ENCODE results near the gene TWF2.

The TWF2 gene

DNA sequence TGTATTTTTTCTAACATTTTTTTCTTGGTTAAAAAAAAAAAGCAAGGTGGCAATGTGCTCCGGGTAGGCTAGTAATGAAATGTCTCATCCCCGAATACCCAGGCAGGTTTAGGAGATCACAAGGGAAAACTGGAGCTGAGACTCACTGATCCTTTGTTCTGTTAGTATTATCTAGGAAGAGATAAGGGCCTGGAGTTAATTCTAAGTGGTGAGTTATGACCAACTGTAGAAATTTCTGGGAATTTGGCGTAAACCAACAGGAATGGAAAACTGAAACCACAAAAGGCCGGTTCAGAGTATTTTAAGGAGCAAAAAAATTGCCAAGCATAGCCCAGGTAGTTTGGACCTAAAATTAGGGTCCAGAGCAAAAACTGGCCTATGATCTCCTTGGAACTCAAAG is 19.0 kb upstream of the TWF2 start:
- no peak for DNase-seq (ENCODE audit: low read depth)

DNA sequence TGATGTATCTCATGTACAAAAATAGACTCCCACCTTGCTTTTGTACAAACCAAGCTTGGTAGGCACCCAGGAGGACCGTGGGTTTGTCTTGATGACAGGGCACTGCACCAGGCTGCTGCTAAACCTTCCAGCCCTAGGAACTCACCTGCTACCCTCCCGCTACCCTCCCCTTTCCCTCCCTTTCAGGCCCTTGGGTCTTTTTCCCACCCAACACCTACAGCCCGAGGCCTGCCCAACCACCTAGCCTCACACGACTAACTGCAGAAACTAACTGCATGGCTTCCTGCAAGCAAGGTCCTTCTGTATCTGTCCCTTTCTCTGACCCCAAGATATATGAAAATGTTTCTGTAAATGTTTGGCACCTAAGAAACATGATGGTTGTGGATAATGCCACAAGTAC is 17.7 kb upstream of the TWF2 start:
- no peak for DNase-seq (ENCODE audit: low read depth)

DNA sequence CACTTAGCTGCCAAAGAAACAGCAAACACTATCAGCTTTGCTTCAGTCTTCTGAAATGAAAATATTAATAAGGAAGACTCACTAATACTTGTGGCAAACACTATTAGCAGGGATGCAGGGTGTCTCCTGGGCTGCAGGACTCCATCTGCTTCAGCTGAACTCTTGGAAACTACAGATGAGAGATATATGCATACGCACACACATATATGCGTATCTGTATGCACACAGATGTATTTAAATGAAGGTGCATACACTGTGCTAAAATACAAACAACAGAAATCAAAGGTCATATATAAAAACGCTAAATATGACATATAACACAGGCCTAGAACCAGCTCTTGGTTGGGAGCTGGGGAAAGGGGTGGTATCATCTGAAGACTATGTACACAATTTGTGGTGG is 17.2 kb upstream of the TWF2 start:
- no peak for DNase-seq (ENCODE audit: low read depth)

DNA sequence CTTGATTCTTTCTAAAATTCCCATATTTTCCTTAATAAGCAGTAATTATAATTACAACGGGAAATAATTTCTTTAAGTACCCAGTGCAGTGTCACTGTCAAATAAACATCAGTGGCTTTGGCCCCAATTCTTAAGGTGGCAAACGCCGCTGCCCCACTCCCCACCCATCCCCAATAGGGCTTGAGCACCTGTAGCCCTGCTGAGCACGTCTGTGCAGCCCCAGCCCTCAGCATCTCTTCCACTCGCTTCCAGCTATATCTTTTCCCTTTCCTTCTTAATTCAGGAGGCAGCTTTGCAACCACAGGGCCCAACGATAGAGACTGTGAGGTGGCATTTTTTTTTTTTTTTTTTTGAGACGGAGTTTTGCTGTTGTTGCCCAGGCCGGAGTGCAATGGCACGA is 15.7 kb upstream of the TWF2 start:
- DNase-seq (ENCODE audit: low read depth): no peak

DNA sequence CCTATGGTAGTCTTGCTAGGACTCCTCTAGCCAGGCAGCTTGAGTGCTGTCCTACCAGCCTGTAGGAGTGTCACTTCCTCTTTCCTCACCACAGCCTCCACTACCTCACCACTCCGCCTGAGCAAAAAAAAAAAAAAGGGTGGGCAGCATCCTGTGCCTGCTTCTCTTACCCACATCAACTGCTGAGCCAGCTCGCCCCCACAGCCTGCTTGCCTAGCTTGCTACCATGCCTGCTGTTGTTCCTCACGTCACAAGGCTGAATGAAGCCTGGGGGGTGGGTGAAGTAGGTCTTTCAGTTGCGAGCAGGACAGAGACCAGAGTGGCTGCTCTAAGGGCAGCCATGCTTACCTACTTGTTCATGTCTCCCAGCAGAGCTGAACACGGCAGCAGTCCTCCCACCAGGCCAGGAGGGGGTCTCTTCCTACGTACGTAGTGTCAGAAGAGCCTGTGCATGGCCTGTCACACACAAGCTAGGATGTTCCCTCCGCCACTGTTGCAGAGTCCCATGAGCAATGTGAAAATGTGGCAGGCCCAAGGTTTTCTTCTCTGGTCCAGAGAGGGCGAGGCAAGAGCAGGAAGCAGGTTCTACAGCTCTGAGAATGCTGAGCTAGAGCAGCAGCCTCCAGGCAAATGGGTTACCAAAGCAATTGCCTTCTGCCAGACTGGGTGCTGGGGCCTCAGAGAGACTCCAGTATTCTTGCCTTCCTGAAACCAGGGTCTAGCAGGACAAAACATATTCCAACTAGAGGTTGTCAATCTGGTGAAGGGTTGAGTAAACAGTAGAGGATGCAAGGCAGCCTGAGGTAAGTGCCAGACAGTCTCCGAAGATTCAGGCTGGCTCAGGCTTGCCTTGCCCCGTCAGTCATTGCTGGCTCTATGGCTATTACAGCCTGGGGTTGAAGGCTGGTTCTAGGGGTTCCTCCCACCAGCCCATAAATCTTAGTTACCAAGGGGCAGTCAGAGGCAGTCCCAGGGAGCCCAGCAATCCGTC is 14.7 kb upstream of the TWF2 start:
- DNase-seq (ENCODE audit: low read depth): peak; percentile 64

DNA sequence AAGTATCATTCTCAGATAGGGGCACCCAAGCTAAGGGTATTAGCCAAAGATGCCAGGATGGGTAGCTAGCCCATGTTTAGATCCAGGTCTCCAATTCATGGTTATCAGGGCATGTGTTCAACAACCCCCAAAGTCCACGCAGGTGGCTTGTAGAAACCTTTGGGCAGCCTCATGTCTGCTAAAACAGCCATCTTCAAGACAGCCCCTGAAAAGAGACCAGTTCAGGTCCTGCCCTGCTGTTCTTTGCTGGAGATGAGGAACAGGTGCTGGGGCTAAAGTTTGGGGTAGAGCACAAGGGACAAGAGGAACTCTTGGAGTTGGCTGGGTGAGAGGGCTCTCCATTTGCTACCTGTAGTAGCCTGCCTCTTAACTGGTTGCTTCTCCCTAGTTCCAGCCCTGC is 11.2 kb upstream of the TWF2 start:
- no peak for DNase-seq (ENCODE audit: low read depth)

DNA sequence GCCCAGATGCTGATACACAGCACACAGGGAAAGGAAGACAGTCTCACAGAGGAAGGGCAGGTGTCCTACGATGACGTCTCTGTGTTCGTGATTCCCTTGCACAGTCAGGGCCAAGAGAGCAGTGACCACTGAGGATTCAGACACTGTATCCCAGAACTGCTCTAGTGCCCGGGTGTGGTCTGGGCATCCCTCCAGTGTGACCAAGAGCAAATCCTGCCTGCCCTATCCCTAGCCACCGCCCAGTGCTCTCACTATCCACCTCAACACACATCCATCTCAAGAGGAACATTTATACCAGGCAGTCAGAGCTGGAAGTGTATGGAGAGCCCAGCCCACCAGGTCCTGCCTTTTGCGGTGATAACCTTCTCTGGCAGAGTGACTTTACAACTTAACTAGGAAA is 10.7 kb upstream of the TWF2 start:
- no peak for DNase-seq (ENCODE audit: low read depth)

DNA sequence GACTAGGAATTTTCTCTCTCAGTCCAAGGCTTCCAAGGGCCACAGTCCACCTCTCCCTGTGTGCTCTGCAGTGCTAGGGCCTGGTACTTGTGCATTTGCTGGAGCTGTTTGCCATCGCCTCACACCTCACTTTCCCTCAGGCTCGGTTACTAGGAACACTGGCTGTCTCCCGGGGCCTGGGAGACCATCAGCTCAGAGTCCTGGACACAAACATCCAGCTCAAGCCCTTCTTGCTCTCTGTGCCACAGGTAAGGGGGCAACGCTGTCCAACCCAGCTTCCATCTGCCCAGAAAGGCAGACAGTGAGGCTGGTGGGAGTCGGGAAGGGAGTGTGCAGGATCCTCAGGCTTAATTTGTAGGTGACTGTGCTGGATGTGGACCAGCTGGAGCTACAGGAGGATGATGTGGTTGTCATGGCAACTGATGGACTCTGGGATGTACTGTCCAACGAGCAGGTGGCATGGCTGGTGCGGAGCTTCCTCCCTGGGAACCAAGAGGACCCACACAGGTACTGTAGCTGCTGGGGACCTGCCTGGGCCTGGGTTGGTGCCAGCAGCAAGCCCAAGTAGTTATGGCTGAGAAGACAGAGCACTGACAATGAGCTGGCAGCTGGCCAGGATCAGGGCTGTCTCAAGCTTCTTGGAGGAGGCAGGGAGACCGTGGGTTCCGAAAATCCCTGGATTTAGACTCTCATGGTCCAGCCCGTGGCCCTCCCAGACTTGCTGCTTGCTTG is 10.0 kb upstream of the TWF2 start:
- DNase-seq (ENCODE audit: low read depth): no peak

DNA sequence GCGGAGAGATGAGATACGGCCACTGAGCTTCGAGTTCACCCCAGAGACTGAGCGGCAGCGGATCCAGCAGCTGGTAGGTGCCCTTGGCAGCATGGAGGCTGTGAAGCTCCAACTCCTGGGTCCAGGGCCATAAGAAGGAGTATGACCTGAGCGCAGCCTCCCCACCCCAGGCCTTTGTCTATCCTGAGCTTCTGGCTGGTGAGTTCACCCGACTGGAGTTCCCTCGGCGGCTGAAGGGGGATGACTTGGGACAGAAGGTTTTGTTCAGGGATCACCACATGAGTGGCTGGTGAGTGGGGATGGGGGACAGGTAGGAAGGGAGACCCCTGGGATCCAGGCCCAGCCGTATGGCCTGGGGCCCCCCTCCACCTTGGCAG is 9.2 kb upstream of the TWF2 start:
- no peak for DNase-seq (ENCODE audit: low read depth)

DNA sequence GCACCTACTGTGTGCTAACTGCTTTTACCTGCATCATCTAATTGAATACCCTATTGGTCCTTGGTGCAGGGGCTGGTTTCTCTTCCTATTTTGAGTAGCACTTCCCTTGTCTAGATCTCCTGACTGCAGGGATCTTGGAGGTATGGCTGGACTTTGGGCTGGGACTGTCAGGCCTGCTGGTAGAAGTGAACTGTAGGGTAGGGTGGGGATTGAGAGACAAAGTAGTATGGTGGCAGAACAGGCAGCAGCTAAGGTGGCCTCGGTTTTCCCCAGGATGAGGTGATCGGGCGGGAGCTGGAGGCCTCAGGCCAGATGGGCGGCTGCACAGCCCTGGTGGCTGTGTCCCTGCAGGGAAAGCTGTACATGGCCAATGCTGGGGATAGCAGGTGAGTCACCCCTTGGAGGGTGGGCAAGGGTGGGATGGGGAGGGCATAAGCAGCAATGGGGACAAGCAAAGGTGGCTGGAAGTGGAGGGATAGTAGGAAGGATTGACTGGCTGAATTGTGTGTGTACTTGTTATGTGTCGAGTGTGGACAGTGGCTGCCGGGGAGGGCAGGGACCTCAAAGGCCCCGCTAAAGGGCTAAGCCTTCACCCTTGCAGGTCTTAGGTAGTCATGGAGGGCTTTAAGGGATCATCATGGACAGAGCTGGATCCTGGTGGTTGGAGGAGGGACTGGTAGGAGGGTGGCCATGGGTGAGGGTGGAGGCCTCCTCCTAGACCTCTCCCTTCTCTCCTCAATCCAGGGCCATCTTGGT is 8.6 kb upstream of the TWF2 start:
- no peak for DNase-seq (ENCODE audit: low read depth)

DNA sequence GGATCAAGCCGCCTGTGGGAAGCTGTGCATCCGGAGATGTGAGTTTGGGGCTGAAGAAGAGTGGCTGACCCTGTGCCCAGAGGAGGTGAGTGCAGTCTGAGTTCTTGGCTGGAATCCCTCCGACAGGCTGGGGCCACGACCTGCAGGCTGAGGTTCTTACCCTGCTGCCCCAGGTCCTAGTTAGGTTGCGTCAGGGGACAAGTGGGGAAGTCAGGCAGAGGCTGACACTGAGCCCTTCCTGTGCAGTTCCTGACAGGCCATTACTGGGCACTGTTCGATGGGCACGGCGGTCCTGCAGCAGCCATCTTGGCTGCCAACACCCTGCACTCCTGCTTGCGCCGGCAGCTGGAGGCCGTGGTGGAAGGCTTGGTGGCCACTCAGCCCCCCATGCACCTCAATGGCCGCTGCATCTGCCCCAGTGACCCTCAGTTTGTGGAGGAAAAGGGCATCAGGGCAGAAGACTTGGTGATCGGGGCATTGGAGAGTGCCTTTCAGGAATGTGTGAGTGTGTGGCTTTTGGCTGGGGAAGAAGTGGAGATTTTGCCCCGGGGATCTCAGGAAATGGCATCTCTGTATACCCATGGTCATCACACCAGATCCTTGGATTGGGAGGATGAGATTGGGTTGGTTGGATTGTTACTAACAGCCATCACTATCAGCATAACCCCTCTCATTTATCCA is 7.9 kb upstream of the TWF2 start:
- no peak for DNase-seq (ENCODE audit: low read depth)

DNA sequence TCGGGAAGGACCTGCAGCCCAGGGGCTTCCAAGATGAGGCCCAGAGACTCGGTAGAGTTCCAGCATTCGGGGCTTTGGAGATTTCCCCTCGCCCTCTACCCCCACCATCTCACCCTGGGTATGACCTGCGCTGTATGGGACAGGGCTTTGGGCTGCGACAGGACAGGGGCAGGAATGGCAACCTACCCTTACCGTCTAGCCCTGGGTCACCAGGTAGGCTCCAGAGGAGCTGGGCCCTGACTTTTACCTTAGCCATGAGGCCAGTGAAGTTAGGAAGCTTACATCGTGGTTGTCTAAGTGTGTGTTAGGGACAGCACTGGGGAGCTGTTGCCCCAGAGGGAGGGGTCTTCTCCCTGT is 7.3 kb upstream of the TWF2 start:
- no peak for DNase-seq (ENCODE audit: low read depth)

DNA sequence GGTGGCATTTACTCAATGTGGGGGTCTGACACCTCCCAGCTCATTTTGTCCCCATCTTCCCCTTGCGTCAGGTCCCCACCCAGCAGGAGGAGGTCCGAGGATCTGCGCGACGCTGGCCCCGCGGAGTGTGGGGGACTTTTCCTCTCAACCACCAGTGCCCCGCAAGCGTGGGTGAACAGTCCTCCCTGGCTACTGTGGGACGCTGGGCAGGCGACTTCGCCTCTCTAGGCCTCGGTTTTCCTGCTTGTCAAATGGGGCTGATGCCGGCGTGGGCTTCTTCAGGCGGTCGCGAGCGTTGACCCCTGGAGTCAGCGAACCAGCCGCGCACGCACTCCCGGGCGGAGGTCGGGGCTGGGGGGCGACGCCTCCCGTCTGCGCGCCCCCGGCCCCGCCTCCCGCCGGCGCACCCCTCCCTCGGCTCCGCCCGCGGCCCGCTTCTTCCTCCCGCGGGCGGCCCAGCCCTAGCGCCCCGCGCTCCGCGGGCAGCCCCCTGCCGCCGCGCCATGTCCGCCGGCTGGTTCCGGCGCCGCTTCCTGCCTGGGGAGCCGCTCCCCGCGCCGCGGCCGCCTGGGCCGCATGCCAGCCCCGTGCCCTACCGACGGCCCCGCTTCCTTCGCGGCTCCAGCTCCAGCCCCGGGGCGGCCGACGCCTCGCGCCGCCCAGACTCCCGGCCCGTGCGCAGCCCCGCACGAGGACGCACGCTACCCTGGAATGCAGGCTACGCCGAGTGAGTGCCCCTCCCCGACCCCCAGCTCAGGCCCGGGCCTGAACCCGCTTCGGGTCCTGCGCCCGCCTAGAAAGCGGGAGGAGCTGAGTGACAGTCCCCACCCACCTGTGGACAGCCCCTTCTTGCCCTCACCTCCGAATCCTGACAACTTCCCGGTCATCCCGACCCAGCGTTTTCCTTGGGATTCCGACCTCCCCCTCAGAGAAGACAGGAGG is 6.6 kb upstream of the TWF2 start, which contains the start of gene PPM1M:
Gene PPM1M (plus strand): TSS at position 438 of the 942 bp plus-strand sequence. CDS start 66 bp downstream, at position 504.
- peak; percentile 27 for DNase-seq (ENCODE audit: low read depth)

DNA sequence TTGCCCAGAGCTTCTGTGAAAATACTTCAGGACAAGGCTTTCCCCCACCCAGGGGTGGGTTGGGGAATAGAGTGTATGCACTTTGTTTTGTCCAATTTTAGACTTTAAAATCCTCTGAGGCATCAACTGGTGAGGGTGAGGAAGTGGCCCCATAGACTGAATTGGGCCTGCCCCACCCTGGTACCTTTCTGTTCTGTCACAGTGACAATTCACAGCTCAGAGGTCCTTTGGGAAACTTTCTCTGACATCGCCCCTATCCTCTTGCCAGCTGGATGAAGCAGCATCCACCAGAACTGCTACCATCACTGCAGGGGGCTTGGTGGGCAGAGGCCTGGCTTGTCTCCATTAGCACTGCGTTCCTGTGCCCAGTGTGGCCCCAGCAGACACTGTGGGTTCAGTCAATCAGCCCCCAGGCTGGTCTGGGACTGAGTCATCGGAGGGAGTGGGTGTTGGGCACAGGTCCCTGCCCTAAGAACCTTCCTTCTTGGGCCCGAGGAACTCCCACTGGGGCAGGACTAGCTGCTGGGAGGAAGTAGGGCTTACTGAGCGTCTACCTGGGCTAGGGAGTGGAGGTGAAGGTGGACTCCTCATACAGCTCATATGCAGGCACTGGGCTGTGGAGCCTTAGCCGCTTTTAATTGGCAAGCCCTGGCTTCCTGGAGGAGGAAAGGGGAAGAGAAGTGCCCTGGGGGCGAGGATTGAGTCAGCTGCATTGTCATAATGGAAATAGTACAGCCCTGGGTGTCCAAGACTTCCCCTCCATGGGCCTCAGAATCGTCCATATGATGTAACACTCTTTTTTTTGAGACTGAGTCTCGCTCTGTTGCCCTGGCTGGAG is 5.1 kb upstream of the TWF2 start:
- DNase-seq (ENCODE audit: low read depth): no peak

DNA sequence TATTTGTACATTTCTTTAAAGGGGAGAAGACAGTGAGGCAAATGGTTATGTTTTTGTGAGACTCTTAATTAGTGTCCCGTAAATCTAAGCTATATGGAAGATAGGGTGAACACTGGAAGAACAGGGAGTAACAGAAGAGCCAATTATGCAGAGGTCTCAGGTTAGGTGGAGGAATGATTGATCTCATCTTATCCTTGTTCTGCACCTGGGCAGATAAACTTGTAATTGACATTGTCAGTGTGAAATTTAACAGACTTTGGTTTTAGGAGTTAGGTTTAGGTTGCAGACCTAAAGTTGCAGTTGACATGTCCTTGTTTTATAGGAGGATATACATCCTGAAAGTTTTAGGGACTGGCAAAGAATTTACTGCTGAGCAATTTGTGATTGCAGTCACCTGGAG is 3.1 kb upstream of the TWF2 start:
- DNase-seq (ENCODE audit: low read depth): no peak

DNA sequence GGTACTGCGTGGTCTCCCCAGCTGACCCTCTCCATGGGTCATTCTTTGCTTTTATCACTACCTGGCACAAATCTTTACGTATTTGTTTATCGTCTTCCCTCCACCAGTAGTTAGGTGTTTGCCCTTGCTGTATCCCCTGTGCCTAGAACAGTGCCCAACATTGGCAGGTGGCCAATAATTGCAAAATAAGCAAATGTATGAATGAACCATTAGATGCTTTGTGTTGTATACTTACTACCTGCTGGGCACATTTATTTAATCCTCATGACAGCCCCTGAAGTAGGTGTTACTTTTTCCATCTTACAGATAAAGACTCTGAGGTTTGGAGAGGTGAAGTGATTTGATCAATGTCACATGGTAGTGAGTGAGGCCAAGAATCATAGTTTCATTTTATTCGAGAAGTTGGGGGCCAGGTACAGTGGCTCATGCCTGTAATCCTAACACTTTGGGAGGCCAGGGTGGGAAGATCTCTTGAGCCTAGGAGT is 2.0 kb upstream of the TWF2 start:
- no peak for DNase-seq (ENCODE audit: low read depth)

DNA sequence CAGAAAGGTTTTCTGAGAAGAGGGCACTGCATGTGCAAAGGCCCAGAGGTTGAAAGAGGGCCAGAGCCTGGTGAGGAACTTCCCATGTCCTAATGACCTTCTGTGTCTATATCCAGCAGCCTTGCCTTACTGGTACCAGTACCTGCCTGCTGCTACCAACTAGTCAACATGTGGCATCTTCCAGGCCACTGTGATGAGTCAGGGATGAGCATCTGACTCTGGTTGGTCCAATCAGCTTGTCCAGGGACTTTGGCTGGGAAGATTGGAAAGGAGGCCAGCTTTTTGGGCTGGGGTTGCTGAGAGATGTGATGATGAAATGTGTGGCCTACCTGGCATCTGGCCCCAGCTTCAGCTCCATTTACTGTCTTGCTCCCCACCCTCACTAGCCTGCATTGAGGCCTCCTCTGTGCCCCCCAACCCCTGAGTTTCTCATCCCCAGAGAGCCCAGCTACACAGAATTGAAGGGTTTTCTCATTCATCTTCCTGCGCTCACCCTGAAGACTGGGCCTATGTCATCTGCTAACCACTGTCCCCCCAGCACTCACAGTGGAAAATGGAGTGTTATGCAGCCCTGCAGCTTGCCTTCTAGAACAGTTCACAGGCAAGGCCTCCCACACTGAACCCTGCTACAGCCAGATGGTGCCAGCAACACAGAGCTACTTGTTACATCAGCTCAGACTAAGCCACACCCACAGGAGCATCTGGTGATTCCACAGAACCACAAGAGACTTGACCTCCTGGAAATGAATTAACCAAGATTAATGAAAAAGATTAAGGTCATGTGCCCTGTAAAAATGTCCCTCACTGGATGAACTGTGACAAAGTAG is 1.3 kb upstream of the TWF2 start:
- DNase-seq (ENCODE audit: low read depth): peak; percentile 27

DNA sequence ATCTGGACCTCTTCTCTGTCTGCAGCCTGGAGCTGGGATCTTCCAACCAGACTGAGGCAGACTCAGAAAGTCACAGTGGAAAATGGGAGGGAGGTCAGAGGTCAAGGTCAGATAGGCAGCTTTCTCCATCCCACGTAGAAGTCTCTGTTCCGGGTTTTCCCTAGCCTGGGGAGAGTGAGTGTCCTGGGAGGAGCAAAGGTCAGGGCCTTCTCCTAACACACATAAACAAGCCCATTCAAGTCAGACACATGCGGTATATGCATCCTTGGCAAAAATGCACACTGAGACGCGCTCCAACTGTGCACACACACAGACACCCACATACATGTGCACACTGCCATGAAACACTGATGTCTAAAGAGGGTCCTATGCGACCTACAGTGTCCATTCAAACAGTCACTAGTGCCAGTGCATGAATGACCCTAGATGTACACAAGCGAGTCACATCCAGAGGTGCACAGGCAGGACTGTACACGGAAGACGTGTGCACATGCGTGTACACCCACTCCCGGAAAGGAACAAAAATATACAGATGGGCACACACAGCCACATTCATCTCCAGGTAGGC is 681 bp downstream of the TWF2 start:
- DNase-seq (ENCODE audit: low read depth): no peak

Measured in stimulated activated CD8-positive, alpha-beta memory T cell treated with anti-CD3 and anti-CD28 coated beads, Interleukin-12 subunit alpha, Interleukin-12 subunit beta, amount 100 ng/mL, for 1 hour (primary cell).